HG03354 (cell line): ENCODE results near the gene PHRF1.

Experiments
- ATAC-seq: cut with Tn5 transposase; IDR thresholded peaks from one replicate; pipeline ENCODE4 v1.9.1; 2021; ENCODE audit warnings: mild to moderate bottlenecking; ENCODE audit not compliant: unreplicated experiment, poor library complexity, severe bottlenecking

Gene PHRF1

GRCh38 chr11:593347-593746, 17.1 kb downstream of the PHRF1 start:
- ATAC-seq: no peak

- no peak for ATAC-seq
These were observed 19.1 kb downstream of the PHRF1 start for GRCh38 chr11:595400-595799.

GRCh38 chr11:596374-596773, 20.1 kb downstream of the PHRF1 start:
- ATAC-seq: no peak

- no peak for ATAC-seq
These were observed 21.0 kb downstream of the PHRF1 start for GRCh38 chr11:597166-597725.

GRCh38 chr11:598005-598680, 21.9 kb downstream of the PHRF1 start:
- no peak for ATAC-seq

- no peak for ATAC-seq
These were observed 25.4 kb downstream of the PHRF1 start for GRCh38 chr11:601573-602245.

GRCh38 chr11:603154-603553, 26.9 kb downstream of the PHRF1 start:
- ATAC-seq: no peak

GRCh38 chr11:605286-606129, 29.2 kb downstream of the PHRF1 start:
- no peak for ATAC-seq

GRCh38 chr11:606245-606644, 30.0 kb downstream of the PHRF1 start:
- no peak for ATAC-seq

- ATAC-seq: no peak
These were observed 30.9 kb downstream of the PHRF1 start for GRCh38 chr11:607020-607780.

GRCh38 chr11:607971-608659, 31.8 kb downstream of the PHRF1 start:
- ATAC-seq: no peak

GRCh38 chr11:608791-609251, 32.6 kb downstream of the PHRF1 start:
- ATAC-seq: no peak

GRCh38 chr11:609341-609811, 33.1 kb downstream of the PHRF1 start:
- ATAC-seq: no peak

GRCh38 chr11:610146-610801, 34.0 kb downstream of the PHRF1 start:
- ATAC-seq: no peak

- ATAC-seq: no peak
These were observed 35.0 kb downstream of the PHRF1 start for GRCh38 chr11:611001-611996.

- ATAC-seq: no peak
These were observed 36.1 kb downstream of the PHRF1 start for GRCh38 chr11:612201-612960.

GRCh38 chr11:612961-613300, 36.7 kb downstream of the PHRF1 start:
- ATAC-seq: no peak
